Stimulated activated CD4-positive, alpha-beta T cell treated with anti-CD3 and anti-CD28 coated beads, TNF-alpha, amount 100 ng/mL, for 24 hours (primary cell): ENCODE measurements around the gene CRYL1.
A peak's percentile ranks its signal among the peaks of the same experiment; 100 is the strongest.

Experiments used
- DNase-seq, 3 experiments: peaks; one replicate each; pipeline ENCODE4 v3.0.0-alpha.2; 2020; ENCODE audit warnings: low read depth in 3 of 3

The CRYL1 gene, protein sequence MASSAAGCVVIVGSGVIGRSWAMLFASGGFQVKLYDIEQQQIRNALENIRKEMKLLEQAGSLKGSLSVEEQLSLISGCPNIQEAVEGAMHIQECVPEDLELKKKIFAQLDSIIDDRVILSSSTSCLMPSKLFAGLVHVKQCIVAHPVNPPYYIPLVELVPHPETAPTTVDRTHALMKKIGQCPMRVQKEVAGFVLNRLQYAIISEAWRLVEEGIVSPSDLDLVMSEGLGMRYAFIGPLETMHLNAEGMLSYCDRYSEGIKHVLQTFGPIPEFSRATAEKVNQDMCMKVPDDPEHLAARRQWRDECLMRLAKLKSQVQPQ

DNA sequence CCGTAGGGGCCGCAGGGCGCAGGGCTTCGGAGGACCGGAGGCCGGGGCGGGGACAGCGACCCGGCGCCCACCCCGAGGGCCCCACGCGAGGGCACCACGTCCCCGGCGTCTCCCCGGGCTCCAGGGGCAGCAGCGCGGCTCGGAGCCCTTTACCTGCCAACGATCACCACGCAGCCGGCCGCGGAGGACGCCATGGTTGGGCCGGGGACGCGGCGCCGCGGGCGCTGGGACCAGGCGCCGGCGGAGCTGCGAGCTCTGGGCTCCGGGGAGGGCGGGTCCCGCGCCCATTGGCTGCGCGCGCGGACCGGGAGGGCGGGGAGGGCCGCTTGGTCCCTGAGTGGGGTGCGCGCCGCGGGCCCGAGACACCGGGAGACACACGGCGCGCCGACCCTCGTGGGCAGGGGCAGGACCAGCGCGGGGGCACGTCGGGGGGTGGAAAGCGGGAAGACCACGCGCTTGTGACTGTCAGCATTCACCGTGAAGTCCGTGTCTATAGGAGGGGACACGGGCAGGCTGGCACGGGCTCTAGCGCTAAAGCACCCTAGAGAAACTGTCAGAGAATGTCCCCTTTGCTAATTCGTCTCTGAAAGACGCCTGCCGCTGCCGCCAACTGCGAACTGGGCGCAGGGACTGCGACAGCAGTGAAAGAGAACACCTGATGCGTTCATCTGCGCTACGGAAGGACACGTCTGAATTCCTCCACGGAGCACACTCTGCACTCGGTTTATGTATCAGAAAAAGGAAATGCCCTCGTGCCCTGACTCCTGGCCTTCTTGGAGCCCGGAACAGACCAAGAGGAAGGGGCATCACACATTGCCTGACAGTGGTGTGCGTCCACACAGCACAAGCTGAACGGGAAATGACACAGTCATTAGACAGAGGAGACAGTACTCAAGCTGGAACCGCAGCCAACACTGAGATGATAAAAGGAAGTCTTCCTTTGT, at the start of gene CRYL1:
Gene CRYL1 (minus strand): TSS at position 257 of the 944 bp plus-strand sequence. CDS start 63 bp downstream, at position 194.
- DNase-seq: peak; percentile 39 to 69 (median 49)

DNA sequence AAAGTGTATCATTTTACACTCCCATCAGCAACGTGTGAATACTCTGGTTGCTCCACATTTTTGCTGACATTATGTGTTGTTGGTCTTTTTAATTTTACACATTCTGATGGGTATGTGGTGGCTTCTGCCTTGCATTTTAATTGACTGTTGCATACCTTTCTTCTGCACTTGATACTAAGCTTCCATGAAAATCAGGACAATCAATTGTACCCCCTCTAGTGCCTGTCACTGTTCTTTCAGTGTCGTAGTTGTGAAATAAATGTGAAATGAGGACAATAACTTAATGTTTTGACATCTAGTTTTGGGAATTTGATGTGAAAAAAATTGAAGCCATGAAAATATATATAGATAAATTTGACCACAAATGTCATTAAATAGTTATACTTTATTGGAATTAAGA, 48.0 kb upstream of the CRYL1 start:
- no peak for DNase-seq

DNA sequence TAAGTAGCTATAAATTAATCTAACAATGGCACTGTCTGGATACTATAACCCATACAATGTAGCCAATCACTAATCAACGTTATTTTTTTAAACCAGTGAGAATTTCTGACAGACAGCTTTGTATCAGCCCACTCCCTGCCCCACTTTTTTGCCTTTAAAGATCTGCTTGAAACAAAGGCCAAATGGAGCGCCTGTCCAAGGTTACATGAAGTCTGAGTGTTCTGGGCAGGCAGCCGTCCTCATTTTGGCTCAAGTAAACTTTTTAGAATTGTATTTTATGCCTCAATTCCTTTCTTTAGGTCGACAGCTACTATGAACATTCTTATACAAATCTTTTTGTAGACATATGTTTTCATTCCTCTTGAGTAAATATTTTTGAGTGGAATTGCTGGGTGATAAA, 47.5 kb upstream of the CRYL1 start:
- no peak for DNase-seq

DNA sequence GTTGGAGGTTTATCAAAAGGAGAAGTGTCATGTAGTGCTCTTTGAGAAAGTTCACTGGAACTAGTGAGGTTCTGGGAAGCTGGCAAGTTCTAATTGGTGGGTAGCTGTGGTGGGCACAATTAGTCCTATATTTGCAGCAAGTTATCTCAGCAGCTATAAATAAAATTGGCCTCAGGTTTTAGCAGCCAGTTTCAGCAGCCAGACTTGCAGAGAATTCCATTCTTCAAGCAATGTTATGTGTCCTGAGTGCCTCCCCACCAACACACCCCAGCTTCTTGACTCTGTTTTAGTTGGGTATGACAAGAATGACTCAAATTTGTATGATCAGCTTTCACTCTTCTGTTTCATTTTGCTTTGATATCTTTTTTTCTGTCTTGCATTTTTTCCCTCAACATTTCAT, 46.0 kb upstream of the CRYL1 start:
- no peak for DNase-seq

DNA sequence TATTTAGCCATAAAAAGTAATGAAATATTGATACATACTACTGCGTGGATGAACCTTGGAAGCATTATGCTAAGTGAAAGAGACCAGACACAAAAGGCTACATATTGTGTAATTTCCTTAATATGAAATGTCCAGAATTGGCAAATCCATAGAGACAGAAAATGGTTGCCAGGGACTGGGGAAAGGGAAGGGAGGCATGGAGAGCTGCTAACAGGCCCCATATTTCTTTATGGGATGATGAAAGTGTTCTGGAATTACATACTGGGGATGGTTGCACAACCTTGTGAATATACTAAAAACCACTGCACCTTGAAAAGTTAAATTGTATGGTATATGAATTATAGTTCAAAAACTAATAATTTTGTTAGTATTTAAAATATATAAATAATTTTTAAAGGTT, 44.9 kb upstream of the CRYL1 start:
- no peak for DNase-seq

DNA sequence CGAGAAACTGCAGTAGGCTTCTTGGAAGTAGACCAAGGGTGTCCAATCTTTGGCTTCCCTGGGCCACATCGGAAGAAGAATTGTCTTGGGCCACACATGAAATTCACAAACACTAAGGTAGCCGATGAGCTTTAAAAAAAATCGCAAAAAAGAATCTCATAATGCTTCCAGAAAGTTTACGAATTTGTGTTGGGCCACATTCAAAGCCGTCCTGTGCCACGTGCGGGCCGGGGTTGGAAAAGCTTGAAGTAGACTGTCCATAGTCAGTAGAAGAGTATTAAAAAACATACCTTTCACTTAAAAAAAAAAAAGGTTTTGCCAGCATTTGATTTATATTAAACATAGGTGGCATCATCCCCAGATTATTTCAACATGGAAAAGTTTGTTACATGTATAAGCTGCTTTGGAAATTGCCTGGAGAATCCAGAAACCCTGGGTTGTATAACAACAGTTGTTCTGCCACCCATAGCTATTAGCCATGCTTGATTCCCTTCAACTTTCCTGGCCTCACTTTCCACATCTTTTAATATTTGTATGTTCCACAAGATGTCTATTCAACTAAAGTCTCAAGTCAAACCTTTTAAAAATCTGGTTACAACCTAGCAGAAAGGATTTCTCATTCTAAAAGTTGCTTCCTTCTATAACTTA, 42.3 kb upstream of the CRYL1 start:
- DNase-seq: no peak

DNA sequence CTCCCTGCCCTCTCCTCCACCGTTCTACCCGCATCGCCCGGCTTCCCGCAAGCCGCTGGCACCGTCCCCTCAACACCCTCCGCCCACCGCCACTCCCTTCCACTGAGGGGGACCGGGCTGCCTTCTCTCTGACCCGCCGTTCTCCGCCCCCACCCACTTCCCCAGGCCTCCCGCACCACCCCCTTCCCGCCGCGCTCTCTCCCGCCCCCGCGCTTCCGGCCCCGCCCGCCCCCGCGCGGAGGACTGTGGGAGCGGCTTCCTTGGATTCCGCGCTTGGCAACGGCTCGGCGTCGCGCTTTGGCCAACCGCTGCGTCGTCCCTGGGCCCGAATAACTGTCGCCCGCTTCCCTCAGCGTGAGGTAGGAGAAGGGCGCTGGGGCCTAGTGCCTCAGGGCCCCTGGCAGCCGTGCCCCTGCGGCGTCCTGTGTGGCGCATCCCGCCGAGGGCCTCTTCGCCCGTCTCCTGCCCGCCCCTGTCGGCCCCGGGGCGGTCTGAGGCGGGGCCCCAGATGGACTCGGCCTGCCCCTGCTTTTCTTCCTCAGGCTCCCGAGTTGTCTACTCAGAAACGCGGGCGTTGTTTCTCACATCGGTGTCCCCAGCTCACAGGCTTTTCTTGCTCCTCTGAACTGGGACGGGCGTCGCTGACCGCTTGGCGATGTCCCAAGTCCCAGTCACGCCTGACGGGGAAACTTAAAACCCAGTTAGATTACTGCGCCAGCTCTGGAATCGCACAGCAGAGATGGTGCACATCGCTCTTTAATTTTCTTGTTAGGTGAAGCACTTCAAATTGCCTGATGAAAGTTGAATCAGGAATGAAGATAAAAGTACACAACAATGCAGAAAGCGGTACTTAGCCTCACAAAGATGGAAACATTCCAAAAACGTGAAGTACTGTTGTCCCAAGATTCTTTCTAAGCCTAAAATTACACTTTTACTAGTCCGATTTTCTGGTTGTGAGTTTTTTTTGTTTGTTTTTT, 41.5 kb upstream of the CRYL1 start, which contains the start of gene IFT88:
Gene IFT88 (plus strand): TSS at position 260 of the 977 bp plus-strand sequence. CDS start 7,229 bp downstream, outside the sequence.
- peak; percentile 50 to 80 (median 66) for DNase-seq

DNA sequence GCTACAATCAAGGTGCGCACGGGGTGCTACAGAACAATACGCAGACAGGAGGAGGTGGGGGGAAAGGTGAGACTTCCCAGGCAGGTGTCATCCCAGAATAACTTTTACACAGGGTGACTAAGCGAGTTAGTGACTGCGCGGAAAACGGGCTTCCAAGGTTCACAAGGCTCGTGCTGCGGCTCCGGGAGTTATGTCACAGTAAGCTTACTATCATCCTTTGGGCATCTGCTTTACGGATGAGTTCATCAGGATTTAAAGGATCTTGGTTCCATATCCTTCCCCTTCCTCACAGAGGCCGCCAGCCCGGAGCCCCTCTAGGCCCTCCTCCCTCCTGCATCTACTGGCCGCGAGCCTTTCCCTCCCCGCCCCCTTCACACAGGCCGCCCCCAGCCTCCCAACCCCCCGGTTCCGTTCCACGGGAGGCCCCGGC, 40.8 kb upstream of the CRYL1 start:
- peak in 2 of 3 experiments; percentile 3 to 7 for DNase-seq

DNA sequence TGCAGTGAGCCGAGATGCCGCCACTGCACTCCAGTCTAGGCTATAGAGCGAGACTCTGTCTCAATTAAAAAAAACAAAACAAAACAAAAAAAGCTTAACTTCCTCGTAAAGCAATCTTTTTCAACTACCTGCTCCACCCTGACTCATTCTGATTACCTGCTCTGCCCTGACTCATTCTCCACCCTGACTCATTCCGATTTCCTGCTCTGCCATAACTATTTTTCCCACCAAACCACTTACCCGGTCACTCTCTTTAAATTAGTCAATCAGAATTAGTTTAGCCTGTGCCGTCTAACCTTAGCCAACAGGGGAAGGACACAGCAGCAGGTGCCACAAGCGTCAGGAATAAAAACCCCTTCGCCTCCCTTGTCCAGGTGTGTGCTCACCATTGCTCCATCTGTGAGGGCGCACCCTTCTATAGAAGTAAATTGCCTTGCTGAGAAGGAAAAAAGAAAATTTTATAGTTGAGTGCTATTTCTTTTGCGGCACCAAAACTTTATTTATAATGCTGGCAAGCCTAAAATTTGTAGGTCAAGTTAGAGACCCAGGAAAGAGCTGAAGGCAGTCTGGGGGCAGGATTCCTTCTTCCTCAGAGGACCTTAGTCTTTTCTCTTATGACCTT, 39.6 kb upstream of the CRYL1 start:
- no peak for DNase-seq

DNA sequence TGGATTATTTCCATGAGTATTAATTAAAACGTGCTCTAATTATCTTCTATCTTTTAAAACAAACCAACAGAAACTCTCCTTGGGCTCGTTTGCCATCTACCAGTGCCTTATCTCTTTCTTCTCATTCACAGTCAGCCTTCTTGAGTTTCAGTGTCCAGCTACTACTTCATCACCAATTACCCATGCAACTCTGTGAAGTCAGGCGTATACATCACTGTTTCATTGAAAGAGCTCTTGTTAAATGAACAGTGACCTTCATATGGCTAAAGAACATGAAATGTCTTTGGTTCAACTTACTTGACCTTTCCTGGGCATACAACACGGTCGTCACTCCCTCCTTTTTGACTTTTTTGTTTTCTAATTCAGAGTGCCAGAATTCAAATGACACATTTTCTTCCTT, 36.1 kb upstream of the CRYL1 start:
- no peak for DNase-seq

DNA sequence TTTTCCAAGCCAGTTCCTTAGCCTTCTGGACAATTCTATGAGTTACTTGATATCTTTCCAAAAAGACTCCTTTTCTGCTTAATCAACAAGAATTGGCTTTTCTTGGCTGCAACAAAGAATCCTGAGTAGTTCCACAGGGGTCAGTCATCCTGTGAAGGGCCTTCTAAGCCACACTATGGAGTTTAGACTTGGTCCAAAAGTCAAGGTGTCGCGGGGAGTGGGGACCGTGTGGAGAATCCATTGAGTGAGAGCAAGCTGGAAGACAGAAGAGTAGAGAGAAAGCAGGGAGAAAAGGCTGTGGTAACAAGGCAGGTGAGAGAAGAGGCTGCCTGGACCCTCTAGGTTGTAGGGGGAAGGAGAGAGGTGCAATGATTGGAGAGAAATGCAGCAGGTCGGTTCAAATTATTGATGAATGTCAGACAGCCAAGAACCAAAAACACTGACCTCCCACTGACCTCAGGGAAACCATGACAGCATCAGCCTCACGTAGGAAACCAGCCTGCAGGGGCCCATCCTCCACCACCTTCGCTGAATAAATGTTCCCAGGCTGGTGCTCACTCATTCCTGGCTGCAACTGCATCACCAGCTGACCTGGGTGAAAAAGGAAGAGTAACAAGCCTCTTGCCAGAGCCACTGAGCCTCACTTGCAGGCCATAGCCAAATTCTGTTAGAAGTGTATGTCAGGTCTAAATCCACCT, 34.2 kb upstream of the CRYL1 start:
- no peak for DNase-seq

DNA sequence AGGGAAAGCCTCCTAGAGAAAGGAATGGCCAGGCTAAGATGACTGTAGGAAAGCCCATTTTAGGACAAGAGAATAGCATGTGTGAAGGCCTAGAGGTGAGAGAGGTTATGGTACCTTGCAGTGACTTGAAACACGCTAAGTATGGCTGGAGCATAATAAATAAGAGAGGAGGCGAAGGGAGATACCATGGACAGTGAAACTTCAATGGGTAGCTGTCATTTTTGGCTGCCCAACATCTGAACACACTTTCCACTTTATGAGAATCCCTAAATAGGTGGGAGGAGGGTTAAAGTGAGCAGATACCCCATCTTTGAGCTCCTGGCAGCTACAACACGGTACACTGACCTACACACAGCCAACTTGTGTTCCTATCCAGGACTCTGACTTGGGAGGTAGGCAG, 33.3 kb upstream of the CRYL1 start:
- DNase-seq: no peak

DNA sequence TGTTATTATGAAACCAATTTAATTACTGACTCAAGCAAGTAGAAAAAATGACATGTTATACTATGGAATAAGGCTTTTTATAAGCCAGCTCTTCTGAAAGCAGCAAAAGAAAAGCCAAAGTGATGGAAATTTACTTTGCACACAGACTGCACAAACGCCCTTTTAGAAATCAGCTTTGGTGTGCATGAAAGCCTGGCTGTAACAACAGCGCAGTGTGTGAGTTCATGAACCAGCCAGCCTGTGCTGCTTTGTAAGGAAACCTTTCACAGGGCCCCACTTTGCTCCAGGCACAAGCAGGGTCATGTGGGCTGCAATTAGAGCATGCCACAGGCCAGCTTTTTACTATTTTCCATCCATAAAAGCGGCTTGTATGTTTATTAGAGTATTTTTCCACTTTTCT, 27.7 kb upstream of the CRYL1 start:
- no peak for DNase-seq

DNA sequence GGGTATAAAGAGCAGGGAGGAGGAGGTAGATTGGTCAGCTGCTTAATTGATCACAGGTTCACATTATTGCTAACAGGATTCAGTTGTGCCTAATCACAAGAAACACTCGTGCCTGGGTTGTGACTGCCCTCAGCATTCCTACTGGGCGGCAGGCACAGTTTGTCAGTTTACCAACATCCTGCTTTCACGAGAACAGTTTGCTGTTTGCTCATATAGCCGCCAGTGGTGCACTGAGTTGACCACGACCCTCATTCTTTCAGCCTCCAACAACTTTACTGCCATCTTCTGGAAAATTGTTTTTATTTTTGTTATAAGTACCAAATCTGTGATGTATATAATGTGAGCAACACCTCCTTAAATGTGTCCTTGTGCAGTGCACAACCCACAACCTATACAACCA, 25.1 kb upstream of the CRYL1 start:
- DNase-seq: no peak

DNA sequence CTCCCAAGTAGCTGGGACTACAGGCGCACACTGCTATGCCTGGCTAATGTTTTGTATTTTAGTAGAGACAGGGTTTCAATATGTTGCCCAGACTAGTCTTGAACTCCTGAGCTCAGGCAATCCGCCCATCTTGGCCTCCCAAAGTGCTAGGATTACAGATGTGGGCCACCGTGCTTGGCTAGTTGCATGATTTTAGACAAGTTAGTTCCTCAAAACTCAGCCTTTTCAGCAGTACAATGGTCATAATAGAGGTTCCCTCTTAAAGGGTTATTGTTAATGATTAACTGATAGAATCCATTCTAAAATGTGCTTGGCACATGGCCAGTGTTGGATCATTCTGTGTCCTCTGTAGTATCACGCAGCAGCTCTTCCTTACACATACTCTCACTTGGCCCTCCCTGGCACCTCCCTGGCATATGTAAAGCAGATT, 21.8 kb upstream of the CRYL1 start:
- no peak for DNase-seq

DNA sequence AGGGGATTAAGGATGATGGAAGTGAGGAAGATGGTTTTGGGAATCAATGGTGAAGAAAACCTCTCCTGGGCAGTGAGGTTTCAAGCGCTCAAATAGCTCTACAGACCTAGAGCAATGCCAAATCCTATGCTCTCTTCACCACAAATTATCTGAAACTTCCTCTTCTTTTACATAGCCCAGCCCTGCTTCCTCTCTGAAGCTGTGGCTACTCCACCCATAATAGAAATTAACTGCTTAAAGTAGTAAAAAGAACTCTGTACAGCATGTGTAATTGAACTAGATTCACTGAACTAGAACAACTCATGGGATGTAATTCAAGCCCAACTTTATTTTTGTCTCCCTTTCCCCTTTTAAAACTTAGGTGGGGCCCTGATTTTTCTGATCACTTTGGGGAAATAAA, 20.9 kb upstream of the CRYL1 start:
- DNase-seq: no peak

DNA sequence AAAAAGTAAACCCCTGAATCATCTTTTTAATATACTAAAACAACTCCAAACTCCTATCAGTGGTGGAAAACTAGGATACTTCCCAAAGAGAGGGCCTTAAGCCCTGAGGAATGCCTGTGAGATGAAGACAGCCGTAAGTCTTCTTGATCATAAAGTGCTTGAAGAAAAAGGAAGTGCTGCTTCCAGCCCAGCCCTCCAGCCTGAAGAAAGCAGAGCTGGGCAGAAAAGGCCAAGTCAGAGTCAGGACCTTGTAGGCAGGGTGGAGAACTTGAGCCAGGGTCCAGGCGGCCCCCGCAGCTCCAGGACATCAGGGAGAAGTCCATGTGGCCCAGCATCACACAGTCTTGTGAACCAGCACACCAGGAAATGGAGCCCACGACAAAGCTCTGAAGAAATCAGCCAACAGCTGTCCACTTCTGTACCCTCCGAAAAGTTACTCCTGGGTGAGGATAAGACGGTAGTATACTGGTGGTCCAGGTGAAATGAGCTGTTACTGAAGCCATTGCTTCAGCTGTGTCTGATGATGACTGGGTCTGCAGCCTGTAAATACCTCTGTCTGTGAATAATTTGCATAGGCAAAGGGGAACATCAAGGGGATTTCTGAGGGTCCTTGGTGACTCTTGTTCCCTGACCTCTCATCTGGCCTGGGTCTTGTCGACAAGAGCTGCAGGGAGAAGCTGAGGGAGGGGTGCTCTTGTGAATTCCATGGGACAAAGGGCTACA, 18.7 kb upstream of the CRYL1 start:
- no peak for DNase-seq

DNA sequence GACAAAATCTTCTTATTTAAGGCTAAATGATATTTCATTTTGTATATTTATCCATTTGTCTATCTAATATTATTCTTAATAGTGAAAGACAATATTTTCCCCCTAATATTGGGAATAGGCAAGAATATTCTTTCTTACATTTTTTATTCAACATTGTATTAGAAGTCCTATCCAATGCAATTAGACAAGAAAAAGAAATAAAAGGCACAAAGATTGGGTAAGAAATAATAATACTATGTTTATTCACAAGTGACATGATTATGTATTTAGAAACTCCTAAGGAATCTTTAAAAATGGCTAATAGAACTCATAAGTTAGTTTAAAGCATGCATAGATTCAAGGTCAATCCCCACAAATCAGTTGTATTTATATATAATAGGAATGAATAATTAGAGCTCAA, 11.3 kb upstream of the CRYL1 start:
- no peak for DNase-seq

DNA sequence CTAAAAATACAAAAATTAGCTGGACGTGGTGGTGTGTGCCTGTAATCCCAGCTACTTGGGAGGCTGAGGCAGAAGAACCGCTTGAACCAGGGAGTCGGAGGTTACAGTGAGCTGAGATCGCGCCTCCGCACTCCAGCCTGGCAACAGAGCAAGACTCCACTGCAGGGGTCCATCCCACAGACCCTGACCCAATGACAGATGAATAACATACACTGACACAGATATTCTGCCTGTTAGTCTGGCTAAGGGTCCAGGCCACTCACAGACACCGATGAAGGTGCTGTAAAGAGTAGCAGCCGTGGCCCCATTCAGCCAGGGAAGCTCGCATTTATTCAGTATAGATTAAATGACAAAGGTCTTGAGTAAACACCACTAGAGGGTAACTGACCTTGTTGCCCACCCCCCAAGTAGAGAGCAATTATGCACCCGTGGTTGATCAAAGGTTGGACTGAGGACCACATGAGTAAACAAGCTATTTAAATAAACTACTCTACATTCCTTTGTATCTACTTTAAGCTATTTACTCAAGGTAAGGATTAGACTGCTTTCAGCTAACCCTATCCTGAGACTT, 8.5 kb upstream of the CRYL1 start:
- no peak for DNase-seq
